Measurements from ENCODE around the gene C2CD2.

The C2CD2 gene

GRCh38 chr21:41865002-41865777 is 88.6 kb downstream of the C2CD2 start:
- DNase-seq (ENCODE audit: low spot score): no peak

GRCh38 chr21:41864311-41865001 is 89.4 kb downstream of the C2CD2 start:
- no peak for DNase-seq (ENCODE audit: low spot score)

GRCh38 chr21:41863439-41863740 is 90.4 kb downstream of the C2CD2 start:
- DNase-seq (ENCODE audit: low spot score): no peak

GRCh38 chr21:41861987-41862386 is 91.8 kb downstream of the C2CD2 start:
- DNase-seq (ENCODE audit: low spot score): no peak

- DNase-seq (ENCODE audit: low spot score): no peak
Observed at GRCh38 chr21:41861255-41861654, 92.6 kb downstream of the C2CD2 start.

- DNase-seq (ENCODE audit: low spot score): no peak
Observed at GRCh38 chr21:41859297-41859980, 94.4 kb downstream of the C2CD2 start.

- no peak for DNase-seq (ENCODE audit: low spot score)
Observed at GRCh38 chr21:41858466-41859296, 95.1 kb downstream of the C2CD2 start.

GRCh38 chr21:41857771-41858300 is 96.0 kb downstream of the C2CD2 start:
- no peak for DNase-seq (ENCODE audit: low spot score)

GRCh38 chr21:41856572-41856971 is 97.2 kb downstream of the C2CD2 start:
- no peak for DNase-seq (ENCODE audit: low spot score)

- DNase-seq (ENCODE audit: low spot score): no peak
Observed at GRCh38 chr21:41854426-41854995, 99.3 kb downstream of the C2CD2 start.

- no peak for DNase-seq (ENCODE audit: low spot score)
Observed at GRCh38 chr21:41852929-41853320, 100.9 kb downstream of the C2CD2 start.

GRCh38 chr21:41852151-41852928 is 101.5 kb downstream of the C2CD2 start:
- DNase-seq (ENCODE audit: low spot score): no peak

GRCh38 chr21:41851090-41851790 is 102.6 kb downstream of the C2CD2 start:
- DNase-seq (ENCODE audit: low spot score): no peak

- no peak for DNase-seq (ENCODE audit: low spot score)
Observed at GRCh38 chr21:41850085-41850484, 103.7 kb downstream of the C2CD2 start.

GRCh38 chr21:41848958-41849580 is 104.7 kb downstream of the C2CD2 start:
- DNase-seq (ENCODE audit: low spot score): no peak

GRCh38 chr21:41848533-41848932 is 105.3 kb downstream of the C2CD2 start:
- no peak for DNase-seq (ENCODE audit: low spot score)

- no peak for DNase-seq (ENCODE audit: low spot score)
Observed at GRCh38 chr21:41847066-41847804, 106.6 kb downstream of the C2CD2 start.

GRCh38 chr21:41846536-41846935 is 107.3 kb downstream of the C2CD2 start:
- DNase-seq (ENCODE audit: low spot score): no peak

- DNase-seq (ENCODE audit: low spot score): no peak
Observed at GRCh38 chr21:41846033-41846317, 107.8 kb downstream of the C2CD2 start.

All from putamen (tissue), 1 donor.